ENCODE measurements around the gene RREB1.
"Not testable (repeated sequence)": the region's sequence is repeated elsewhere in the genome, so short reads cannot be mapped to it uniquely, and the experiment has no call there.

Gene RREB1

GRCh38 chr6:7268362-7268761 is 160.6 kb downstream of the RREB1 start:
- no peak for DNase-seq

- no peak for DNase-seq
These were observed 161.2 kb downstream of the RREB1 start for GRCh38 chr6:7268816-7269555.

GRCh38 chr6:7269816-7270215 is 162.1 kb downstream of the RREB1 start:
- no peak for DNase-seq

- DNase-seq: no peak
These were observed 162.8 kb downstream of the RREB1 start for GRCh38 chr6:7270320-7271204.

GRCh38 chr6:7271205-7271534 is 163.4 kb downstream of the RREB1 start:
- no peak for DNase-seq

GRCh38 chr6:7273709-7274108 is 165.9 kb downstream of the RREB1 start:
- no peak for DNase-seq

GRCh38 chr6:7274525-7274924 is 166.8 kb downstream of the RREB1 start:
- DNase-seq: not testable (repeated sequence)

GRCh38 chr6:7276199-7276524 is 168.4 kb downstream of the RREB1 start:
- DNase-seq: no peak

- DNase-seq: no peak
These were observed 174.5 kb downstream of the RREB1 start for GRCh38 chr6:7282097-7282906.

GRCh38 chr6:7283676-7284075 is 175.9 kb downstream of the RREB1 start:
- DNase-seq: no peak

GRCh38 chr6:7285416-7285815 is 177.7 kb downstream of the RREB1 start:
- no peak for DNase-seq

GRCh38 chr6:7290079-7290478 is 182.3 kb downstream of the RREB1 start:
- DNase-seq: no peak

- no peak for DNase-seq
These were observed 185.0 kb downstream of the RREB1 start for GRCh38 chr6:7292596-7293255.

GRCh38 chr6:7295916-7296315 is 188.2 kb downstream of the RREB1 start:
- DNase-seq: no peak

- DNase-seq: no peak
These were observed 188.8 kb downstream of the RREB1 start for GRCh38 chr6:7296602-7297001.

- no peak for DNase-seq
These were observed 190.4 kb downstream of the RREB1 start for GRCh38 chr6:7298113-7298512.

- no peak for DNase-seq
These were observed 193.2 kb downstream of the RREB1 start for GRCh38 chr6:7300926-7301325.
